ENCODE measurements around the gene ANK2.

The ANK2 gene

DNA sequence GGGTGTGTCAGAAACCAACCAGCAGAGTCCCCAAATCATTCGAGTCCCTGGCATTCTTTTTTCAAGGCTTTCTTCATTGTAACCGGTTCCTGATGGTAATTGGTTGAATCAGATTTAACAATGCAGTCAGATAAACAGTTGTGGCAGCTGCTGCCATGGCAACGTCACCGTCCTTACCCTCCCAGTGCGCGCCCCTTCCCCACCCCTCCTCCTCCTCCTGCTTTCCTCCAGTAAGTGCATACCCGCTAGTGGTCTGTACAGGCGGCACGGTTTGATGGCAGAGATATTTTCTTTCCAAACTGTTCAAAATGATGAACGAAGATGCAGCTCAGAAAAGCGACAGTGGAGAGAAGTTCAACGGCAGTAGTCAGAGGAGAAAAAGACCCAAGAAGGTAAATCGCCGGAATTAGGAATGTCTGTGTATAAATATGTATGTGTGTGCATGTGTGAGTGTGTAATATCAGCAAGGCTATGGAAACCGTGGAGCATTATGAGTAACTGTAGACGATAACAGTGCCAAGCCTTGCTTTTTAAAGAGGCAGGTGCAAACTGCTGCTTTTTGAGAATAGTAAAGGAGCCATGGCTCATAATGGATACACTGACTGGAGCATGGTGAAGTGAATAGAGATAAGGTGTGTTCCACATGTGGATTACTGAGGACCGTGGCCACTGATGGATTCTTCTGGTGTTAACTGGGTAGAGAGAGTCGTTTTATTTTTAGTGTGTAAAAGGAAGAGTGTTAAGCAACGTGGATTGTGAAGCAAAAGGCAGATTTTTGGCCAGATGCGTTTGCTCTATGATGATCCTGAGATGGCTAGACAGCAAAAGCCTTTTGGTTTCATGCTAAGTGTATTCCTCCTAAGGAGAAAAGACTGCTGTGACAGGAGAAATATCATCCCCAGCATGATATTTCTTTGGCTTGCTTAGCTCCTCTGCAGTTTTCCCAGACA, at the start of gene ANK2:
TSS of gene ANK2 (plus strand) at position 233 of the 950 bp plus-strand sequence. CDS start at position 309, 76 bp downstream.
- DNase-seq = no peak

DNA sequence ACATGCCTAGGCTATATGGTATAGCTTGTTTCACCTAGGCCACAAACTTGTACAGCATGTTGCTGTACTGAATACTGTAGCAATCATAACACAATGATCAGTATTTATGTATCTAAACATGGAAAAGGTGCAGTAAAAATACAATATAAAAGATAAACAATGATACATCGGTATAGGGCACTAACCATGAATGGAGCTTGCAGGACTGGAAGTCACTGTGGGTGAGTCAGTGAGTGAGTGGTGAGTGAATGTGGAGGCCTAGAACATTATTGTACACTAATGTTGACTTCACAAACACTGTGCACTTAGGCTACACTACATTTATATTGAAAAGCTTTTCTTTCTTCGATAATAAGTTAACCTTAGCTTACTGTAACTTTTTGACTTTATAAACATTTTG, 45.6 kb upstream of the ANK2 start:
- DNase-seq = no peak

GRCh38 chr4:113004655-113005054, 44.8 kb upstream of the ANK2 start:
- no peak for DNase-seq

DNA sequence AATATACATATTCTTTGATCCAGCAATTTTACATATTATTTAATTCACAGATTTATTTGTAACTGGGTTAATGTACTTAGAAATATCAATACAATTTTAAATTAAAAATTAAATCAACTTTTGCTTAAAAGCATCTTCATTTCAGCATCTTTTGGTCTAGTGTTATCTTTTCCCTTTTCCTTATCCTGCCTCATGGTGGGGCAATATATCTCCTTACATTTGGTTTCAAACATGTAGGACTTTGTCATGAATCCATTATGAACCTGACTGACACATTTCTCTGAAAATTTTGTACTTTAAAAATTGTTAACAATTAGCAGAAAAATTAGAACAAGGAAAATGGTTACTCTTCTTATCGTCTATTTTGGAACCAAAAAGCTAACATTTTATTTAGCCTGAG, 42.8 kb upstream of the ANK2 start:
- DNase-seq = no peak

GRCh38 chr4:113007151-113007550, 42.3 kb upstream of the ANK2 start:
- DNase-seq = no peak

GRCh38 chr4:113008135-113008534, 41.3 kb upstream of the ANK2 start:
- DNase-seq = no peak

DNA sequence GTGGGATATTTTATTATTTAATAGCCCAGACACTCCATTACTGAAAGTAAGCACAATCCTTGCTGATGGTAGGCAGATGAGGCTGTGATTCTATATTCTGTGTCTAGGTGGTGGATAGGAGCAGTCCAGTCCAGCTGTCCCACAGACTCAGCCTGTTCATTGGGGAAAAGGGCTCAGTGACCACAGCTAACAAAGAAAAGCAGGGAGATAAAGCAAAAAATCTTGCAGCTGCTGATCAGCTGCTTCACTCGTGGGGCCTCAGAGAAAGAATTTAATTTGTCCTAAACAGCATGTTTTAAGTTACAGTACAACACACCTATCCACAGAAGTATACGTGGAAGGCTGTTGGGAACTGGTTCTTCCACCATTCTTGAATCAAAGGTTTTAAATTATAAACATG, 40.7 kb upstream of the ANK2 start:
- DNase-seq = no peak

DNA sequence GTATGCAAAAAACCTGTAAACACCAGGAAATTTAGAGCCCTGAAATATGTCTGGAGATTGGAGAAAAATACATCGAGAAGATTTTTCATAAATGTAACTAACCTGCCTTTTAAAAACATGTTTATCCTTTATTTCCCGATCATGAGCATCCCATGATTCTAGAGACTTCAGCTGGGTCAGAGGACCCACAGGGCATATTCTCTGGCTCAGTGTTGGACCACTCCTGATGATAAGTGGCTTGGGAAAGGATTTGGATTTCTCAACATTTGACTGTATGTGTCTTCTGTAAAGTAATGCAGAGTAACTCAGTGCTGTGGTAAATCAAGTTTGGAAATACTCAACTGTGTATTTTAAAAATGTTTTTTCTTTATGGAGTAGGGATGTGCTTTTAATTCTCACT, 40.0 kb upstream of the ANK2 start:
- DNase-seq = no peak

DNA sequence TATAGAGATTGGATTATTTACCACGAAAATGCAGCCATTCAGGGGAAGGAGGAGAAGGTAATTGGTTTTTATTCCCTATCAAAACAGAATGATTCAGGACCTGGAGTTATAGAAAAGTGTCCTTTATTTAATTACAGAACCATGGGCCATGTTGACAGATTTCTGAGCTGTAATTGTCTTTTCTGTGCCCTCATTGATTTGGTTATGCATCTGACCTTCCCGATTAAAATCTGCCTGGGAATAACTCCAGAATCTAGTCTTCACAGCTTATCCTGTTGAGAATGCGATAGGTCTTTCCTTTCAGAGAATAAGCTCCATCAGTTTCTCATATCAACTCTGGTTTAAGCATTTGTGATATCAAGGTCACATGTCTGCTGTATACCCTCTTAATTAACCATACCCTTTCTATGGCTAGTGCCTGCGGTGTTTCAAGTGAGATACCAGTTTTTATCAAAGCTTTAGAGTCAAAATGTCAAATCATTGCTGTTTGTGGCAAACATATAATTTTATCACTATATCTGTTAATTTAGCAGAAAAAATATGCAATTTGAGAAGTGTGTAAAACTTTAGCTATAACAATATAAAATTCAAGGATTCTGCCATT, 37.2 kb upstream of the ANK2 start:
- DNase-seq = no peak

DNA sequence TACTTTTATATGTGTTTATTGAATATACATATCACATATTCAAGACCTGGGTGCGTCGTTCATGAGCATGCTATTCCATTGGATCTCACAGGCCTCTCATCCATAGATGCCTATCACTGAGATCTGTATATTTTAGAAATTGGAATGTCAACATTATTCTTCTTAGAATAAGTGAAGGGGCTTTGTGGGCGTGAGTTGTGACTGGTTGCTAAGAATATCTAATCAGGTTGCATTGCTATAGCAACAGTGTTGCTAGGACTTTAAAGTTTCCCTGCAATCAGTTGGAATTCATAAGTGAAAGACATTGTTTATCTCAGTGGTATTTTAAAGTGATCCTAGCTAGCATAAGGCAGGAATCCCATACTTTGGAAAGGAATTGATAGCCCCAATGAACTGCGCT, 36.7 kb upstream of the ANK2 start:
- no peak for DNase-seq

- DNase-seq = no peak
Observed at GRCh38 chr4:113013751-113014150, 35.7 kb upstream of the ANK2 start.

DNA sequence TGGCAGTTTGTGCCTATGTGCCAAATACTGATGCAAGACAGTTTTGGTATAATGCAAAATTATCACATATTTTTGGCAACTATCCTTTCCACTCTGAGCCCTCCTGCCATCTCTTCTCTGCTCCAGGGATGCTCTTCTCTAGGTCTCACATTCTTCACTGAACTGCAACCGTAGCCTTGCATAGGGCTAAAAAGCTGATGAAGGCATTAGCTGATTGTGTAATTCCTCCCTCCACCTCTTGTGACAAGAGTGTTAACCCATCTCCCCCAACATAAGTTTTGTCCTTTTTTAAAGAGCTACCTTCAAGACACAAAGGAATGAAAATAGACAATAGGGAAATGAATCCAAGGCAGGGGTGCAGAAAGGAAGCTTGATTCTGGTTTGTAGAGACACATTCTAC, 33.1 kb upstream of the ANK2 start:
- DNase-seq = no peak

DNA sequence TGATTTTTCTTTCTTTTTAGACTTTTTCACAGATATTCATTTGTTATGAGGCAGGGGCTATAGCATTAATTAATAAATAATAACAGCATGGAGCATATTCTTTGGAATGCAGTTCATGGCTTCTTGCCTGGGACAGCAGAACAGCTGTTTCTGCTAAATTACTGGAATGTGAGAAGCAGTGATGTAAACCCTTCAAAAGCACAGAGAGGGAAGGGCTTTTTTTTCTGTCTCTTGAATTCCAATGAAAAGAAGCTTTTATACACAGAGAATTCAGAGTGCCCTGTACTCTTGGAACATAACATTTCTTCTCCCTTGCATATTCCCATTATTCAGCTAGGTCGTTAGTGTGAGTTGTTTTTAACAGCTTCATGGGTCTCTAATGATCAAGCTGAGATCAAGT, 28.5 kb upstream of the ANK2 start:
- DNase-seq = no peak

- no peak for DNase-seq
Observed at GRCh38 chr4:113024388-113024787, 25.1 kb upstream of the ANK2 start.

GRCh38 chr4:113025416-113025815, 24.0 kb upstream of the ANK2 start:
- no peak for DNase-seq

- DNase-seq = peak; percentile 70
Observed at GRCh38 chr4:113026556-113026955, 22.9 kb upstream of the ANK2 start.

- DNase-seq = no peak
Observed at GRCh38 chr4:113028074-113028473, 21.4 kb upstream of the ANK2 start.

- no peak for DNase-seq
Observed at GRCh38 chr4:113031212-113031611, 18.2 kb upstream of the ANK2 start.

- no peak for DNase-seq
Observed at GRCh38 chr4:113040793-113041192, 8.7 kb upstream of the ANK2 start.

DNA sequence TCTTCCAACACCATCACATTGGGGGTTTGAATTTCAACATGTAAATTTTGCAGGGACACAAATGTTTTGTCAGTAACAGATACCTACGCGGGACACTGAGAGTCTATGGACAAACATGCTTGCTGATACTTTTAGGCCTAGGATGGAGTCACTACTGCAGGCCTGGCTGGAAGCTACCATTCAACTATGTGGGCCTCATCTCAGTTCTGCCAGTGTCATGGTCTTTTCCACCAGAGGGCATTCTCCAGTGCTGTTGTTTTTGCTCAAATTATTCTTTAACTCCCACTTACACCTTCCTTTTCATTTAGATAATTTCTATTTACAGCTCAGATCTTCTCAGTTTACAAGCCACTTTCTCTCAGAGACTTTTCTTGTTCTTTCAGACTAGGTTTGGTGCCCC, 7.0 kb upstream of the ANK2 start:
- no peak for DNase-seq

- no peak for DNase-seq
Observed at GRCh38 chr4:113043591-113043990, 5.9 kb upstream of the ANK2 start.

GRCh38 chr4:113050371-113050755, 910 bp downstream of the ANK2 start:
- DNase-seq = no peak

DNA sequence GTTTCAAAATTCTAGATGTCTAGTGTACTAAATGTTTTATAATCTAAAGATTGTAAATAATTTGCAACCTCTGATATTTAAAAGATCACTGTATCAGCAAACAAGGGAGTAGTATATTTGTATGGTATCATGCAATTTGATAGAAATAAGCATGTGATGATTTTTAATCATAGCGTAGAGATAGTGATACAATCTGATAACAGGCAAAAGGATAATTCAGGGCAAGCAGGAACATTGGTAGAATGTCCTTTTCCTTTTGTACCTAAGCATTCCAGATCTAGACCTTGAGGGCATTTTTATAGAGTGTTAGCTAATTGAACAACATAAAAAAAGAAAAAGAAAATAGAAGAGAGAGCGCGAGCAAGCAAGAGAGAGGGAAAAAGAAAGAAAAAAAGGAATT, 1.4 kb downstream of the ANK2 start:
- DNase-seq = no peak

DNA sequence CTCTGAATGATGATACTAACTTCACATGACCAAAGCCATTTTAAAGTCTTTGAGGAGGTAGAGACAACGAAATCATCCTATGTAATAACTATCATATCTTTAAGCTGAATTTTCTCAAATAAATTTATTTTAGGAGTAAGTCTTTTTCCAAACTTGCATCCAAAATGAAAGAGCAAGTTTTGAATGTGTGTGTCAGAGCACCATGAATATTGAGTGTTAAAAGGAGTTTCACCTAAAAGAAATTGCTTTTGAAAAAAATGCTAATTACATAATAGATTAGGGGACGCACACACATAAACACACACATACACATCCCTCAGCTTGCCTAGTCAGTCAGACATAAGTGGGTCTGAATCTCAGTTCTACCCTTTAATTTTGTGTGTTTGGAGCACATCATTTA, 1.9 kb downstream of the ANK2 start:
- no peak for DNase-seq

Measured in kidney glomerular epithelial cell (primary cell).